OCI-LY7 (cell line): ENCODE data around the gene ZNF506. TPM values are rescaled to one million over a fixed set of nuclear protein-coding genes. Genes with fewer than 3 reads are reported as not detected.
"Not testable (repeated sequence)": the region's sequence is repeated elsewhere in the genome, so short reads cannot be mapped to it uniquely, and the experiment has no call there.

ENCODE experiments used
- BruUV-seq: library from RNA; stranded (reverse); fragments of 400-500 nt; replicated peaks from 2 replicates; lab custom pipeline; 2021; lab: Mats Ljungman, UMichigan
- CTCF ChIA-PET: fragments of 300-600 bp; sonication (Branson Sonifier 250); formaldehyde crosslinking; loops from one replicate; lab custom pipeline; 2022; ENCODE audit warnings: antibody characterized with exemption; ENCODE audit not compliant: unreplicated experiment; lab: Charles Lee
- POLR2A ChIA-PET: fragments of 300-600 bp; sonication (Branson Sonifier 250); formaldehyde crosslinking; loops from one replicate; lab custom pipeline; 2022; ENCODE audit warnings: antibody characterized with exemption; lab: Charles Lee
- DNase-seq: peaks from one replicate; pipeline ENCODE4 v3.0.0-alpha.2; 2015; ENCODE audit warnings: low spot score
- H2AFZ ChIP-seq: fragments of 200-600 bp; sonication (generic), shearing (Covaris generic); 2 replicates; pipeline ENCODE4 v1.6.1; 2014; ENCODE audit warnings: mild to moderate bottlenecking, antibody characterized with exemption, low read length, moderate library complexity
- H3K27ac ChIP-seq: fragments of 200-600 bp; sonication (generic); 2 replicates; pipeline ENCODE4 v1.5.1; 2014; ENCODE audit warnings: mixed run types, low read depth, mild to moderate bottlenecking, moderate library complexity, low read length, inconsistent platforms; ENCODE audit not compliant: poor library complexity, severe bottlenecking
- H3K36me3 ChIP-seq: fragments of 200-600 bp; sonication (generic); 2 replicates; pipeline ENCODE4 v1.6.1; 2014; ENCODE audit warnings: mild to moderate bottlenecking, antibody characterized with exemption, low read length, moderate library complexity, mixed read lengths; ENCODE audit not compliant: insufficient read depth
- H3K4me1 ChIP-seq: fragments of 200-600 bp; sonication (generic); 2 replicates; pipeline ENCODE4 v1.5.1; 2014; ENCODE audit warnings: mild to moderate bottlenecking, low read length; ENCODE audit not compliant: insufficient read depth, poor library complexity, severe bottlenecking
- H3K4me2 ChIP-seq: fragments of 200-600 bp; sonication (generic); 2 replicates; pipeline ENCODE4 v1.6.1; 2014; ENCODE audit warnings: mild to moderate bottlenecking, low read length
- H3K4me3 ChIP-seq: fragments of 200-600 bp; sonication (generic); 2 replicates; pipeline ENCODE4 v1.5.1; 2014; ENCODE audit warnings: mild to moderate bottlenecking, low read depth, low read length; ENCODE audit not compliant: poor library complexity, severe bottlenecking
- H3K79me2 ChIP-seq: fragments of 200-600 bp; sonication (generic); 2 replicates; pipeline ENCODE4 v1.6.1; 2016; ENCODE audit warnings: low read depth, mild to moderate bottlenecking, low read length, moderate library complexity, mixed read lengths; ENCODE audit not compliant: insufficient read depth
- H3K9me2 ChIP-seq: fragments of 200-600 bp; sonication (generic); 2 replicates; pipeline ENCODE4 v1.6.1; 2016; ENCODE audit warnings: mild to moderate bottlenecking, low read length, mixed read lengths; ENCODE audit not compliant: insufficient read depth
- H3K9me3 ChIP-seq: fragments of 200-600 bp; sonication (generic); 2 replicates; pipeline ENCODE4 v1.6.1; 2014; ENCODE audit warnings: mild to moderate bottlenecking, mixed run types, low read length, mixed read lengths
- H4K20me1 ChIP-seq: fragments of 200-600 bp; sonication (generic); 2 replicates; pipeline ENCODE4 v1.6.1; 2014; ENCODE audit warnings: mild to moderate bottlenecking, antibody characterized with exemption, low read length, moderate library complexity, mixed read lengths; ENCODE audit not compliant: insufficient read depth
- EZH2phosphoT487 ChIP-seq: fragments of 200-600 bp; sonication (generic); IDR thresholded peaks from 2 replicates; pipeline ENCODE4 v1.6.1; 2018; ENCODE audit warnings: low read depth, borderline replicate concordance, mild to moderate bottlenecking, mixed run types, antibody characterized with exemption, low read length, moderate library complexity, mixed read lengths
- intact Hi-C: fragments of 100-400 bp; cut with micrococcal nuclease; formaldehyde crosslinking; loops from one replicate; pipeline ENCODE4 v1.10.0; 2022; ENCODE audit not compliant: unreplicated experiment
- total RNA-seq, 2 experiments: library from RNA; depleted of rRNA in 1 of 2; stranded (reverse); fragments of >200 nt in 1 of 2; shearing (Covaris generic) in 1 of 2; gene quantifications; 2 replicates each; pipeline ENCODE4 v1.2.3, GENCODE V29; 2014 to 2022
- TF ChIP-seq, protein P1 (sequence below): fragments of 200-600 bp; sonication (generic); conservative IDR thresholded peaks from 2 replicates; pipeline ENCODE4 v1.5.1; 2014; ENCODE audit warnings: mild to moderate bottlenecking, antibody characterized with exemption, low read length, moderate library complexity, mixed read lengths

The ZNF506 gene
- total RNA-seq, 2 experiments from 2014 or later, result 29.7 to 36.4 TPM

DNA sequence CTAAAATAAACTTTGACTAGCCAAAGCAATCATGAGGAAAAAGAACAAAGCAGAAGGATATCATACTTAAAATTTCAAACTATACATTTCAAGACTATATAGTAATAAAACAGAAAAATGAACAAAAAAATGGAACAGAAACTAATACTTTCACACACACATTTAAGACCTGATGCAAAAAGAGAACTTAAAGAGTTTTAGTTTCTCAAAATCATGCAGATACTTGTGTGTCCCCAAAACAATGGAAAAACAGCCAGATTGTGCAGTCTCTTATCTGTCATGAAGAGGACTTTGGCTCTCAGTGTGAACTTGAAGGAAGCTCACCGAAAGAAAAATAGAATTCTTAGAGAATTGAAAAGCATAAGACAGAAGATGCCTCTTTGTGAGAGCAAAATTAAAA, 16.1 kb downstream of the ZNF506 start:
- Histone ChIP-seq H3K36me3 (peaks cover 87% of the 10 kb centered on the region), H3K79me2 (peaks cover 53% of the 10 kb centered on the region; the same call in 1 of the 2 replicates), H3K4me2 (no peak overlapping the region), H3K9me3 (peaks cover 53% of the 10 kb centered on the region), H4K20me1 (no peaks in the 10 kb centered on the region), H3K4me1 (no peaks in the 10 kb centered on the region), H2AFZ (no peak overlapping the region), H3K9me2 (no peaks in the 10 kb centered on the region), H3K27ac (no peak overlapping the region), H3K4me3 (no peak overlapping the region)
- ChIA-PET CTCF (no interaction called here), POLR2A (interaction anchor here (1.1 kb wide), 1 partner anchor 16 kb away, joined by 3 read pairs; the partner anchor contains the start of gene ZNF506)
- DNase-seq, result no peak
- intact Hi-C loops, result no loop called here
- BruUV-seq, result no TSS peak
- TF ChIP-seq, protein P1, sequence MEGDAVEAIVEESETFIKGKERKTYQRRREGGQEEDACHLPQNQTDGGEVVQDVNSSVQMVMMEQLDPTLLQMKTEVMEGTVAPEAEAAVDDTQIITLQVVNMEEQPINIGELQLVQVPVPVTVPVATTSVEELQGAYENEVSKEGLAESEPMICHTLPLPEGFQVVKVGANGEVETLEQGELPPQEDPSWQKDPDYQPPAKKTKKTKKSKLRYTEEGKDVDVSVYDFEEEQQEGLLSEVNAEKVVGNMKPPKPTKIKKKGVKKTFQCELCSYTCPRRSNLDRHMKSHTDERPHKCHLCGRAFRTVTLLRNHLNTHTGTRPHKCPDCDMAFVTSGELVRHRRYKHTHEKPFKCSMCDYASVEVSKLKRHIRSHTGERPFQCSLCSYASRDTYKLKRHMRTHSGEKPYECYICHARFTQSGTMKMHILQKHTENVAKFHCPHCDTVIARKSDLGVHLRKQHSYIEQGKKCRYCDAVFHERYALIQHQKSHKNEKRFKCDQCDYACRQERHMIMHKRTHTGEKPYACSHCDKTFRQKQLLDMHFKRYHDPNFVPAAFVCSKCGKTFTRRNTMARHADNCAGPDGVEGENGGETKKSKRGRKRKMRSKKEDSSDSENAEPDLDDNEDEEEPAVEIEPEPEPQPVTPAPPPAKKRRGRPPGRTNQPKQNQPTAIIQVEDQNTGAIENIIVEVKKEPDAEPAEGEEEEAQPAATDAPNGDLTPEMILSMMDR, result no peak
- TF ChIP-seq EZH2phosphoT487, result no peak

DNA sequence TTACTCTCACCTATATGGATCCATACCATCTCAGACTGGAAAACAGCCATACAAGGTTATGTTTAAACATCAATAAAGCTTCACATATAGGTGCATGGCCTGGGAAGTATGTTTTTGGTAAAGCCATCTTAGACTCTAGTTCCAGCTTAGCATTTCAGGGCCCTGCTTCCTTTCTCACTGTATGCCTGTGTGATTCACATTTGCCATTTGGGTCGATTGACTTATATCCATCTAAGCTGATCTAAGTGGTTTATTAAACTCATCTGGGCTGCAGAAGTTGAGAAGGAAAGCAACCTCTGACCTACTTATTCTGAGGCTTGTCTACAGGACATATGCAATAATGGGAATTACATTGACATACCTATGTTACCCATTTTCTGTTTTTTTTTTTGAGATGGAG, 33.5 kb downstream of the ZNF506 start:
- Histone ChIP-seq H2AFZ (no peak overlapping the region), H3K27ac (no peak overlapping the region), H3K9me2 (no peaks in the 10 kb centered on the region), H3K9me3 (peaks cover 4% of the 10 kb centered on the region; the same call in 1 of the 2 replicates), H4K20me1 (no peaks in the 10 kb centered on the region), H3K4me1 (no peaks in the 10 kb centered on the region), H3K4me2 (no peak overlapping the region), H3K79me2 (no peaks in the 10 kb centered on the region), H3K36me3 (peaks cover 85% of the 10 kb centered on the region), H3K4me3 (no peak overlapping the region)
- intact Hi-C loops, result no loop called here
- TF ChIP-seq, protein P1, result no peak
- TF ChIP-seq EZH2phosphoT487, result no peak
- DNase-seq, result no peak
- CTCF ChIA-PET, result no interaction called here
- POLR2A ChIA-PET, result interaction anchor here (0.6 kb wide), 1 partner anchor 133 kb away, joined by 3 read pairs; no protein-coding TSS in a partner anchor
- no TSS peak for BruUV-seq

DNA sequence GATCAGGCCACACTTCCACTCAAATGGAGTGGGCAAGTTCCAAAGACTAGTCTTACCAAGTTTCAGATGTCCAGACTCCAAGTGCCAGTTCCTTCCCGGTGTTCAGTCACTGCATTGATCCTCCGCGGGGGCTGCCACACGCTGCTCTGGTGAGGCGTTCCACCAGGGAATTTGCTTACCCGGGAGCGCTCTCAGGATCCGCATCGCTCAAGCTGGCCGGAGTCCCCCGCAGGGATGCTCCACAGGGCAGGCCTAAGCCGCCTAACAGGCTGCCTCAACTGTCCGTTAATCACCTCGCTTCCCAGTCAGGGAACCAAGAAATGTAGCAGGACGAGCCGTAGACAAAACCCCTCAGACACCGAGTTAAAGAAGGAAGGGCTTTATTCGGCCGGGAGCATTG, 36.1 kb downstream of the ZNF506 start:
- H4K20me1 ChIP-seq, POLR2A ChIA-PET, CTCF ChIA-PET, H2AFZ ChIP-seq, H3K27ac ChIP-seq, H3K4me2 ChIP-seq, H3K4me1 ChIP-seq, H3K79me2 ChIP-seq, intact Hi-C loops, DNase-seq, H3K4me3 ChIP-seq, H3K9me3 ChIP-seq, H3K9me2 ChIP-seq, BruUV-seq: not testable (repeated sequence)
- H3K36me3 ChIP-seq, result peaks cover 84% of the 10 kb centered on the region
